ENCODE data around the gene RPS6KC1. TPM values are rescaled to one million over a fixed set of nuclear protein-coding genes. Genes with fewer than 3 reads are reported as not detected.

The RPS6KC1 gene
- total and polyA plus RNA-seq, 7 experiments from 2014 or later: 5.4 to 18.9 (median 11.5) TPM

- H3K27ac ChIP-seq (ENCODE audit: low read depth, low read length): no peak overlapping the region
- no peak overlapping the region for H3K4me3 ChIP-seq (ENCODE audit: low read length)
- H3K9me3 ChIP-seq (ENCODE audit: control insufficient read depth in 2 of 3, low read length in 3 of 3): peaks cover 0 to 9% (median 0%) of the 10 kb centered on the region in 3 experiments
- CTCF ChIA-PET: no interaction called here
- H3K27ac Mint-ChIP-seq: no peak overlapping the region
- H3K36me3 ChIP-seq (ENCODE audit: control insufficient read depth in 2 of 3, insufficient read depth in 3 of 3, low read length in 3 of 3): peaks cover 0 to 8% (median 0%) of the 10 kb centered on the region in 3 experiments
- H3K27me3 ChIP-seq (ENCODE audit: control insufficient read depth in 2 of 2, insufficient read depth in 2 of 2, low read length in 2 of 2): no peaks in the 10 kb centered on the region
- H3K4me1 ChIP-seq (ENCODE audit: control insufficient read depth in 2 of 2, insufficient read depth in 2 of 2, low read length in 2 of 2): no peaks in the 10 kb centered on the region
- intact Hi-C loops (cut with micrococcal nuclease): no loop called here
- peaks cover 0 to 27% (median 11%) of the 10 kb centered on the region in 11 donors for H3K9me3 Mint-ChIP-seq
- DNase-seq: no peak
- no peak for ATAC-seq
- peaks cover 0 to 6% (median 0%) of the 10 kb centered on the region in 7 donors for H3K4me1 Mint-ChIP-seq
- POLR2A ChIA-PET: no interaction called here
- H3K36me3 Mint-ChIP-seq: peaks cover 24 to 82% (median 76%) of the 10 kb centered on the region in 5 donors
- H3K4me3 Mint-ChIP-seq: no peak overlapping the region
- no peaks in the 10 kb centered on the region for H3K27me3 Mint-ChIP-seq
These were observed 218.8 kb downstream of the RPS6KC1 start for GRCh38 chr1:213269829-213270228.

DNA sequence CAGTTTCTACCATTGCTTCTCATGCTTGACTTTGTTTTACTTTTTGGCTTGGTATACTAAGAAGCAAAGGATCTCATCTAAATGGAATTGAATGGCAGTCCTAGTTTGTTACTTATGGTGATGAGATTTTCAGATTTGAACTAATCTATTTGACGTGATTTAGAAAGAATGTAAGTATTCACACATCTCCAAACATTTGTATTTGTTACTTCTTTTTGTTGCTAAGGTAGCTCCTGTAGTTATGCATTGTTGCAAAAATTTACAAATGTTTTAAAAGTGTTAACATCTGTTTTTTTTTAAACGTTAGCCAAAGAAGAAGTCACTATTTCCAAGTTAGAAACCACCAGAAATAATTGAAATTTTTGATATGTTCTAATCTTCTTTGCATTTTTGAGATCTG, 222.5 kb downstream of the RPS6KC1 start:
- DNase-seq (no peak), ATAC-seq (no peak)
- Mint-ChIP-seq H3K9me3 (peaks cover 0 to 9% (median 0%) of the 10 kb centered on the region in 11 donors), H3K4me1 (peaks cover 0 to 12% (median 0%) of the 10 kb centered on the region in 7 donors), H3K36me3 (peaks cover 16 to 58% (median 53%) of the 10 kb centered on the region in 5 donors), H3K4me3 (no peak overlapping the region), H3K27ac (no peak overlapping the region), H3K27me3 (no peaks in the 10 kb centered on the region)
- Histone ChIP-seq H3K4me3 (ENCODE audit: low read length) (no peak overlapping the region), H3K9me3 (ENCODE audit: control insufficient read depth in 2 of 3, low read length in 3 of 3) (no peaks in the 10 kb centered on the region), H3K27me3 (ENCODE audit: control insufficient read depth in 2 of 2, insufficient read depth in 2 of 2, low read length in 2 of 2) (no peaks in the 10 kb centered on the region), H3K27ac (ENCODE audit: low read depth, low read length) (no peak overlapping the region), H3K4me1 (ENCODE audit: control insufficient read depth in 2 of 2, insufficient read depth in 2 of 2, low read length in 2 of 2) (no peaks in the 10 kb centered on the region), H3K36me3 (ENCODE audit: control insufficient read depth in 2 of 3, insufficient read depth in 3 of 3, low read length in 3 of 3) (no peaks in the 10 kb centered on the region)
- ChIA-PET POLR2A (no interaction called here), CTCF (no interaction called here)
- intact Hi-C loops (cut with micrococcal nuclease): no loop called here

DNA sequence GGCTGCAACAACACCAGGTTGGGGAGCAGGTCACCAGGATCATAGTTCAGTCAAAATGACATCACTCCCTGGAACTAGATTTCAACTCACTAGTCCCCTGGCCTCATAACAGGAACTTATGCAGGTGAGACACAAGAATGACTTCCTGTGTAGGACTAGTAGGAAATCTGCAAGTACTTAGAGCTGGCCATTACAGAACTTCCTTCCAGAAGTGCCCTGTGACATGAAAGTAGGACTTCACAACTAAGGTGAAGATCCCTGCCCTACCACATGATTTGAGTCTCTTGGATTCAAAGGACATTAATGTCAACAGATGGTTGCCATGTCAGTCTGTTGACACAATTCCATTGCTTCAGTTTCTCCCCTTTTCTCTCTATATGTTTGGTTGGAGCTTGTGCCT, 223.1 kb downstream of the RPS6KC1 start:
- ATAC-seq (no peak), DNase-seq (no peak)
- Histone ChIP-seq H3K27me3 (ENCODE audit: control insufficient read depth in 2 of 2, insufficient read depth in 2 of 2, low read length in 2 of 2) (no peaks in the 10 kb centered on the region), H3K9me3 (ENCODE audit: control insufficient read depth in 2 of 3, low read length in 3 of 3) (no peaks in the 10 kb centered on the region), H3K27ac (ENCODE audit: low read depth, low read length) (no peak overlapping the region), H3K4me3 (ENCODE audit: low read length) (no peak overlapping the region), H3K36me3 (ENCODE audit: control insufficient read depth in 2 of 3, insufficient read depth in 3 of 3, low read length in 3 of 3) (no peaks in the 10 kb centered on the region), H3K4me1 (ENCODE audit: control insufficient read depth in 2 of 2, insufficient read depth in 2 of 2, low read length in 2 of 2) (no peaks in the 10 kb centered on the region)
- ChIA-PET POLR2A (no interaction called here), CTCF (no interaction called here)
- no peak overlapping the region for H3K4me3 Mint-ChIP-seq
- H3K27me3 Mint-ChIP-seq: no peaks in the 10 kb centered on the region
- peaks cover 0 to 7% (median 0%) of the 10 kb centered on the region in 11 donors for H3K9me3 Mint-ChIP-seq
- no peak overlapping the region for H3K27ac Mint-ChIP-seq
- H3K36me3 Mint-ChIP-seq: peaks cover 16 to 53% (median 47%) of the 10 kb centered on the region in 5 donors
- intact Hi-C loops (cut with micrococcal nuclease): no loop called here
- peaks cover 0 to 12% (median 0%) of the 10 kb centered on the region in 7 donors for H3K4me1 Mint-ChIP-seq

- no peaks in the 10 kb centered on the region for H3K9me3 Mint-ChIP-seq
- POLR2A ChIA-PET: no interaction called here
- no peak for ATAC-seq
These were observed 224.3 kb downstream of the RPS6KC1 start for GRCh38 chr1:213275293-213275692.

GRCh38 chr1:213276236-213276635, 225.2 kb downstream of the RPS6KC1 start:
- ChIA-PET CTCF (no interaction called here), POLR2A (no interaction called here)
- DNase-seq (no peak), ATAC-seq (no peak)
- no peaks in the 10 kb centered on the region for H3K9me3 Mint-ChIP-seq
- Histone ChIP-seq H3K4me3 (ENCODE audit: low read length) (no peak overlapping the region), H3K9me3 (ENCODE audit: control insufficient read depth in 2 of 3, low read length in 3 of 3) (no peaks in the 10 kb centered on the region), H3K36me3 (ENCODE audit: control insufficient read depth in 2 of 3, insufficient read depth in 3 of 3, low read length in 3 of 3) (no peaks in the 10 kb centered on the region), H3K27me3 (ENCODE audit: control insufficient read depth in 2 of 2, insufficient read depth in 2 of 2, low read length in 2 of 2) (no peaks in the 10 kb centered on the region), H3K27ac (ENCODE audit: low read depth, low read length) (no peak overlapping the region), H3K4me1 (ENCODE audit: control insufficient read depth in 2 of 2, insufficient read depth in 2 of 2, low read length in 2 of 2) (no peaks in the 10 kb centered on the region)
- peaks cover 3 to 37% (median 32%) of the 10 kb centered on the region in 5 donors for H3K36me3 Mint-ChIP-seq
- H3K27me3 Mint-ChIP-seq: no peaks in the 10 kb centered on the region
- H3K27ac Mint-ChIP-seq: no peak overlapping the region
- H3K4me3 Mint-ChIP-seq: no peak overlapping the region
- intact Hi-C loops (cut with micrococcal nuclease): no loop called here
- peaks cover 0 to 12% (median 0%) of the 10 kb centered on the region in 7 donors for H3K4me1 Mint-ChIP-seq

More at GRCh38 chr1:213275293-213275692, 224.3 kb downstream of the RPS6KC1 start:
- H3K9me3 ChIP-seq (ENCODE audit: control insufficient read depth in 2 of 3, low read length in 3 of 3): no peaks in the 10 kb centered on the region
- no peak for DNase-seq
- H3K4me3 ChIP-seq (ENCODE audit: low read length): no peak overlapping the region
- peaks cover 9 to 45% (median 39%) of the 10 kb centered on the region in 5 donors for H3K36me3 Mint-ChIP-seq
- H3K27ac Mint-ChIP-seq: no peak overlapping the region
- no peaks in the 10 kb centered on the region for H3K27me3 ChIP-seq (ENCODE audit: control insufficient read depth in 2 of 2, insufficient read depth in 2 of 2, low read length in 2 of 2)
- H3K27me3 Mint-ChIP-seq: no peaks in the 10 kb centered on the region
- peaks cover 0 to 12% (median 0%) of the 10 kb centered on the region in 7 donors for H3K4me1 Mint-ChIP-seq
- no peak overlapping the region for H3K27ac ChIP-seq (ENCODE audit: low read depth, low read length)
- H3K36me3 ChIP-seq (ENCODE audit: control insufficient read depth in 2 of 3, insufficient read depth in 3 of 3, low read length in 3 of 3): no peaks in the 10 kb centered on the region
- no peaks in the 10 kb centered on the region for H3K4me1 ChIP-seq (ENCODE audit: control insufficient read depth in 2 of 2, insufficient read depth in 2 of 2, low read length in 2 of 2)
- intact Hi-C loops (cut with micrococcal nuclease): no loop called here
- CTCF ChIA-PET: no interaction called here
- H3K4me3 Mint-ChIP-seq: no peak overlapping the region

DNA sequence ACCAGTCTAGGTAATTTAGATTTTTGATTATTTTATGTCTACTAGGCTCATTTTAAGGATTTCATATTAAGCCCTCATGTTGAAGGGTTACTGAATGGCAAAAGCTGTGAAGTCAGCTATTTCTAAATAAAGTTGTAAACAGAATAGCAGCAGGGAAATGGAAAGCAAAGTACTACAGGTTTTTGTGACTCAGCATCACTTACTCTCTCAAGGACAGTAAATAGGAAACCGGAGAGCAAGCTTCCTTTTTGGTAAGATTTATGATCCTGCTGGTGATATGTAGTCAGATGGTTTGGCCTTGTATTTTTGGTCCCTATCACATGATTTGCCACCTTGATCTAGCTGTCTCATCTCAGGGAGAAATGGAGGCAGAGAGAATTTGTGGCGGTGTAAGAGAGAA, 226.0 kb downstream of the RPS6KC1 start:
- Mint-ChIP-seq H3K27me3 (no peaks in the 10 kb centered on the region), H3K4me3 (no peak overlapping the region), H3K27ac (no peak overlapping the region), H3K4me1 (peaks cover 0 to 12% (median 0%) of the 10 kb centered on the region in 7 donors), H3K9me3 (peaks cover 0 to 3% (median 0%) of the 10 kb centered on the region in 11 donors), H3K36me3 (peaks cover 3 to 36% (median 30%) of the 10 kb centered on the region in 5 donors)
- no peak for ATAC-seq
- Histone ChIP-seq H3K4me1 (ENCODE audit: control insufficient read depth in 2 of 2, insufficient read depth in 2 of 2, low read length in 2 of 2) (no peaks in the 10 kb centered on the region), H3K36me3 (ENCODE audit: control insufficient read depth in 2 of 3, insufficient read depth in 3 of 3, low read length in 3 of 3) (no peaks in the 10 kb centered on the region), H3K27ac (ENCODE audit: low read depth, low read length) (no peak overlapping the region), H3K4me3 (ENCODE audit: low read length) (no peak overlapping the region), H3K27me3 (ENCODE audit: control insufficient read depth in 2 of 2, insufficient read depth in 2 of 2, low read length in 2 of 2) (no peaks in the 10 kb centered on the region), H3K9me3 (ENCODE audit: control insufficient read depth in 2 of 3, low read length in 3 of 3) (no peaks in the 10 kb centered on the region)
- DNase-seq: no peak
- ChIA-PET POLR2A (no interaction called here), CTCF (no interaction called here)
- intact Hi-C loops (cut with micrococcal nuclease): no loop called here

- ChIA-PET CTCF (no interaction called here), POLR2A (no interaction called here)
- H3K36me3 Mint-ChIP-seq: peaks cover 5 to 20% (median 8%) of the 10 kb centered on the region in 5 donors
- ATAC-seq (no peak), DNase-seq (no peak)
- Histone ChIP-seq H3K4me1 (ENCODE audit: control insufficient read depth in 2 of 2, insufficient read depth in 2 of 2, low read length in 2 of 2) (no peaks in the 10 kb centered on the region), H3K9me3 (ENCODE audit: control insufficient read depth in 2 of 3, low read length in 3 of 3) (peaks cover 0 to 4% (median 0%) of the 10 kb centered on the region in 3 experiments), H3K27ac (ENCODE audit: low read depth, low read length) (no peak overlapping the region), H3K36me3 (ENCODE audit: control insufficient read depth in 2 of 3, insufficient read depth in 3 of 3, low read length in 3 of 3) (no peaks in the 10 kb centered on the region), H3K4me3 (ENCODE audit: low read length) (no peak overlapping the region), H3K27me3 (ENCODE audit: control insufficient read depth in 2 of 2, insufficient read depth in 2 of 2, low read length in 2 of 2) (no peaks in the 10 kb centered on the region)
- peaks cover 0 to 15% (median 8%) of the 10 kb centered on the region in 11 donors for H3K9me3 Mint-ChIP-seq
- peaks cover 0 to 6% (median 0%) of the 10 kb centered on the region in 7 donors for H3K4me1 Mint-ChIP-seq
- intact Hi-C loops (cut with micrococcal nuclease): no loop called here
- H3K27me3 Mint-ChIP-seq: no peaks in the 10 kb centered on the region
- no peak overlapping the region for H3K27ac Mint-ChIP-seq
- H3K4me3 Mint-ChIP-seq: no peak overlapping the region
These were observed 228.4 kb downstream of the RPS6KC1 start for GRCh38 chr1:213279410-213279809.

Measured in naive thymus-derived CD4-positive, alpha-beta T cell (primary cell).